ENCODE measurements around the gene CCDC70.
"Not testable (repeated sequence)": the region's sequence is repeated elsewhere in the genome, so short reads cannot be mapped to it uniquely, and the experiment has no call there.

The CCDC70 gene

DNA sequence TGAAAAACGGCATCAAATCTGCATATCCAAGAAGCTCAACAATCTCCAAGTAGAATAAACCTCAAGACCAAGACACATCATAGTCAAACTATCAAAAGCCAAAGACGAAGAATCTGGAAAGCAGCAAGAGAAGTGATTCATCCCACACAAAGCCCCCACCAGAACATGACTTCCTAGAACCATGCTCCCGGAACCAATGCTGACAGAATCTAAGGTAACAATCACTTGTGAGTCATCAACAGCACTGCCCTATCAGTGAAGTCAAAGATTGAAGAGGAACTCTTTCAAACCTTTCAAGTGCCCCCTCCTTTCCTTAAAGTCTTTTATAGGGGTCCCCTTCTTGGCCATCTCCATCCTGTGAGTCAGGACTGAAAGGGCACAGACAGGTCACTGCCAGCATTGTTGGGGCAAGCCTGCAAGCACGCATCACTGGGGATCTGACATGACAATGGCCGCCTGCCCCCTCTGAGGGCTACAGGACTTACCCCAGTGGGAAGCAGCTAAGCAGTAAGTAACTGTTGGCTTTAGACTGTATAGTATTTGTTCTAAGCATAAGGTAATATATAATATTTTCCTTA, at the start of gene CCDC70:
CCDC70 (plus strand) TSS at position 247 of the 578 bp plus-strand sequence. CDS start 3,443 bp downstream, outside the sequence.
- DNase-seq = no peak

DNA sequence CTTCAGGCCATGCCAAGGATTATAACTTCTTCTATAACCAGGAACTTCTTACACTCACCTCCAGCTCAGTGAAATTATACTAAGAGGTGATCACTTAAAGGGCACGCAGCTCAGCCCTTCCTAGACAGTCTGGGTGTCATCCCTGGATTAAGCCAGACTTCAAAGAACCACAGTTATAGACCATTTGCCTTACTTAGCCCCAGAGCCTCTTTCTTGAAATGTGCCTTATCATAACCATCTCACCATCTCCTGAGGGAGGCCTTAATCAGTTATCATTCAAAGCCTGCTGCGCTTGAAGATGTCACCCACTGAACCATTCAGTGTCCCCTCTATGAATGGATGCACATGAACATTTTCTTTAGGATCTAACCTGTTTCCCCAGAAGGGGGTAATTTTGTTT, 47.7 kb upstream of the CCDC70 start:
- DNase-seq = no peak

DNA sequence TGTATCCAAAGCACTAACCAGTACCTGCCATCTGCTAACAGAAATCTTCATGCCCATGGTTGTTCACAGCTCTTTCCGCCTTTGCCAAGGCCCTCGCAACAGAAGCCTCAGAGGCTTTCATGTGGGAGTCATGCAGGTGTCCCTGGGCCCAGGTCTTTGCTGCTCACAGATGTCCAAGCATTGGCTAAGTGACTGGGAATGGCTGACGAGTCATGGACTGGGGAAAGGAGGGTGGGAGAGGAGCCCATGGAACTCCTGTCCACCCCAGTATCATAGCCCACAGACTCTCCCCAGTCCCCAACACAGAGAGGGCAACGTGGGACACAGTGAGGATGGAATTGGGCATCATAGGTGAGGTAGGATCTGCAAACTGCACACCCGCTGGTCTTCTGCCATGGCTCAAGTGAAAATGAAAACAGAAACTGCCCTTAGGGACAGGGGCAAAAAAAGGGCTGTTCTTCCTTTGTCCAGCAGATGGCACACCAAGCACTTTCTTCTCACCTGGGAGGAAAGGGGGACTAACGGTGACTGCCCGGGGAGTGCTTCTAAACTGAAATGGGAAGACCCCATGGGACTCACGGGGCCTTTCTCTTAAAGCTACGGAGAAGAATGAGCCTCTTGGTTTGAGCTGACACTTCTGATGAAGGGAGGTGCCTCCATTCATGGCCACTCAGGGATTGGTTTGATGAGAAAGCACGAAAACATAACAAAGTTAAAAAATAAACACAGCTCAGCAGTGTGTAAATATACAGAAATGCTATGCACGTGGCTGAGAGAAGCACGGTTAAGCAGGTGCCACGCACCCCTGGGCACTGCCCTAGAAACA, 46.7 kb upstream of the CCDC70 start:
- DNase-seq = no peak

DNA sequence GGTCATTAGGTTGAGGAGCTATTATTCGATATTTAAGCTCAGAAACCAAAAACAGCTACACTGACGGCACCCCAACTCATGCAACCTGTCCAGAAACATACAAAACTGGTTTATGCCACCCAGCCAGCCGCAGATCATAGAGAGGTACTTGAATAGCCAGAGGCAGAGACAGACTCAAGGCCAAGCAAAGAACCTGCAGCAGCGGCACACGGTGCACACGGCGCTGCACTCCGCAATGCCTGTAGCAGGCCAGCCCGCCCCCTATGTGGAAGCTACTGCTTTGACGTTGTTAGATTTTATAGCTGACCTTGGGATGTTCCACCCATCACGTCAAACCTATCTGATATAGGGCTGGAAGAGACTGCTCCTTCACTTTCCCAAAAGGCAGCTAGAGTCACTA, 45.9 kb upstream of the CCDC70 start:
- DNase-seq = no peak

DNA sequence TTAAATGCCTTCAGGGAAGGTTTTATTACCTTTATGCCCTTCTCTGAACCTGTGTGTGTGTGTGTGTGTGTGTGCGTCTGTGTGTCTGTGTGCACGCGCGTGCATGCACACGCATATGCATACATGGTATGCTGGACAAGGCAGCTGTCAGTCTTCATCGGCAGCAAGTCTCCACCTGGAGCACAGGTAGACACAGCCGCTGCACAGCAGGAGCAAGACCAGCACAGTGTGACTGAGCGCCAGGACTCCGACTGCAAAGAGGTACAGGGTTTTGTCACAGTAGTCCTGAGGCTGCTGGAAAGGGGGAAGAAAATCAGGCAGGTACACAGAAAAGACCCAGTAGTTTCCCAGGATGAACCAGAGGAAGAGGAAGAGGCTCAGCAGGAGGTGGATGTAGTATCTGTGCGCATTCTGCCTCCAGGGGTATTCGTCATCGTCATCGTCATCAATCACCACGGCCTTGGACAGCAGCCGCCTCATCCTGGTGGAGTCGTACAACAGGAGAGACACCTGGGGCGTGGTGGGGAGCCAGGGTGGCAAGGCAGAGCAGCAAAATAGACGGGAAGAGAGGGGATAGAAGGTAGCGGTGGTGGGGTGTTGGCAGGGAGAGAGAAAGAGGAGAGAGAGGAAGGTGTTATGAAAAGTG, 45.0 kb upstream of the CCDC70 start:
- no peak for DNase-seq

DNA sequence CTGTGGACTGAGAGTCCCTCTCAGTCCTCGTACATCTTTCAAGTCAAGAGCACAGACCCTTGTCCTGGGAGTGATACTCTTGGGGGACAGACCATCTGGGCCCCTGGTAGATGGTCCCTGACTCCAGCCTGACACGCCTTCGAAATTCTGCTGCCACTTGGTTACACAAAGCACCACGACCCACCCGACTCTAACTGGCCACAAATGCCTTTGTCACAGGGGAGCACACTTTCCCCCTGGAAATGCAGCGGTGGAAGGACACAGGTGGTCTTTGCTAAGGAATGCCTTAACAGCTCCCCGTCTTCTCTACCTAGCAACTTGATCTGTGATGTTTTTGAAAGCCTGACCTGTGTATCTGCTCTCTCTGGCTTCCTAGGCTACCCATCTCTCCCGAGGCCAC, 44.1 kb upstream of the CCDC70 start:
- DNase-seq = no peak

DNA sequence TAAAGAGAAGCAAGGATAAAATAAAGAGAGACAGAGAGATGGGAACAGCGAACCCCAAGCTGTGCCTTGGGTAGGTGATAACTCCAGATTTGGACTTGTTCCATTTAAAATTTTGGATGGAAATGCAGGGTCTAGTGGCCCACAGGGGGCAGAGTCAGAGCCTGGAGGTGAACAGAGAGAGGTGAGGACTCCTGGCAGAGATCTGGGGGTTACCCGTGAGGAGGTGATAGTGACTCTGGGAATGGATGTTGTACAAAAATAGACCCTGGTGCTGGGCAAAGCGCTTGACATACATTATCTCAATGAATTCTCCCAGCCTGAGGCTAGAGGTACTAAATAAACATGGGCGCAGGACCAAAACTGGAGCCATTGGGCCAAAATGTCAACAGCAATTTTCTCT, 43.5 kb upstream of the CCDC70 start:
- no peak for DNase-seq

DNA sequence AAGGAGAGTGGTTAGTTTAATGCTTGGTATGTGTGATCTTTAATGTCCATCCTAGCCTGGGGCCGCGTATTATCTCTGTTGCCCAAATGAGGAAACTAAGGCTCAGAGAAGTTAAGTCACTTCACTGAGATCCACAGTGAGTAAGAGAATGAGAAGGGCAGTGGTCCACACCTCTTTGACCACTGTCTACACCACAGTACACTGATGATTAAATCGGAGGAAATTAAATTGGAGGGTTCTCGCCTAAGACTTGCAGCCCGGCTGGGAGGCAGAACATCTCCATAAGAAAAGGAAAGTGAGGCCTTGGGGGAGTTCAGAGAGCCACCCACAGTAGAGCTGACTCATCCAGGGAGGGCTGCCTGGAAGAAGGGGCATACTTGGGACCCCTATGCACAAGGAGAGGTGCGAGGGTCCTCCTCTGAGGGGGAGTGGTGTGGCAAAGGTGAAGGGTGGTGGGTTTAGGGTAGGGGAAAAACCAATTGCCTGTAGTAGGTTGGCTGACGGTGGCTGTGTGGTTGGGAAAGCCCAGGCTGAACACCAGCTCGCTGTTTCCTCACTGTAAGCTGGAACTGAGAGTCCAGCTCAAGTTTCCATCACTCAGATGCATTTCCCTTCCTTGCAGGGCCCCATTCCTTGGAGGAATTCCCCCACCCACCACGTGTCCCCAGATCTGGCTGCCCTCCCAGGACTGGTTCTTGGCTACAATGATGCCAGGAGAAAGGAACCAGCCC, 42.8 kb upstream of the CCDC70 start:
- DNase-seq = no peak

DNA sequence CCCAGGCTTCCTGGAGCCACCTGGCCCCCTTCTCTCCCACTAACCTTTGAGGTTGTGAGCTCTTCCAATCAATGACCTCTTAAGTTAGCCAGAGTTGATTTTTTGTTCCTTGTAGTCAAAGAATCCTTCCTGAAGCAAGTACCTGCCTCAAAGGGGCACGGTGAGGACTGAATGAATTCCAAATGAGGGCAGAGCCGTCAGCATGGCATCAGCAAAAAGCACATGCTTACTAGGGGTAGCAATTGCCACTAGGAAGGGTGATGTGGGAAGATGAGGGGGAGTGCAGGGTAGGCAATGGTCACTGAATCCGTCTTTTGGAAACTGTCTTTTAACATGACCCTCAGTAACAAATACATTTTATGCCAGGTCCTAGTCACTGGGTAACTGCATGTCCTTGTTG, 42.2 kb upstream of the CCDC70 start:
- no peak for DNase-seq

DNA sequence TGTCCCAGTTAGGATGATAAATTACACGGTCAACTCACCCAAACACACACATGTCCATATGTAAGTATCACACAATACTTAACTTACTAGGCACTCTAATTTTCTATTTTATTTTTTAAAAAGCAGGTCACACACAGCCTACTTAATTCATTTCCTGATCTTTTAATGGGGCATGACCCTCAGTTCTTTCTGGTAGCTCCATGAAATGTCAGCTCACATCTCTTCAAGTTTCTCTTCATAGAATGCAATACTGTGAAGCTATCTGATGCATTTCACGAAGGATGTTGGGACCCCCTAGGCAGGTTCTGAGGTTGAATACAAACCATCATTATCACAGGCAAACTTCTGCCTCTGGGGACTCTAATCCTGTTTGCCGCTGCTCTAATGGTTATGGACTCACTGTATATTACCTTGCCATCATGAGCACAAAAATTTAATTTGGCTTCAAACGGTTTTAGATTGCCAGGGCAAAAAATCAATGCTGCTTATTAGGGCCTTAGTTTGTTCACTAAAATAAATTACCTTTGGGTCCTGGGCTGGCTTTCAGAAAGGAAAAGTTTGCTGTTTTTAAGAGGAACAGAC, 41.7 kb upstream of the CCDC70 start:
- DNase-seq = no peak

DNA sequence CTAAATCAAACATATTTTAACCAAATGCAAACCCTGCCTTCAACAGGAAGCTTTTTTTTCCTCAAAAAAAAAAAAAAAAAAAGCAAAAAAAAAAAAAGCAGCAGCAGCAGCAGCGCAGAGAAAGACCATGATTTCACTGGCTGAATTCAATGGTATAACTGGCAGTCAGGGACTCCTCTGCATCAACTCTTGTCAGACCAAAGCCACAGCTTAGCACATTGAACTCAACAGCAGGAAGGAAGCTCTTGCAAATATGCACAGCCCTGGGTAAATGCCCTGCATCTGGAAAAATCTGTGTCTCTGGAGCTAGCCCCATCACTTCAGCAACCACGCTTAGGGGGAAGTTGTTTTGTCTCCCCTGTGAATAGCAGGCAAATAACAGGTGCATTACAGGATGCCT, 40.2 kb upstream of the CCDC70 start:
- no peak for DNase-seq

DNA sequence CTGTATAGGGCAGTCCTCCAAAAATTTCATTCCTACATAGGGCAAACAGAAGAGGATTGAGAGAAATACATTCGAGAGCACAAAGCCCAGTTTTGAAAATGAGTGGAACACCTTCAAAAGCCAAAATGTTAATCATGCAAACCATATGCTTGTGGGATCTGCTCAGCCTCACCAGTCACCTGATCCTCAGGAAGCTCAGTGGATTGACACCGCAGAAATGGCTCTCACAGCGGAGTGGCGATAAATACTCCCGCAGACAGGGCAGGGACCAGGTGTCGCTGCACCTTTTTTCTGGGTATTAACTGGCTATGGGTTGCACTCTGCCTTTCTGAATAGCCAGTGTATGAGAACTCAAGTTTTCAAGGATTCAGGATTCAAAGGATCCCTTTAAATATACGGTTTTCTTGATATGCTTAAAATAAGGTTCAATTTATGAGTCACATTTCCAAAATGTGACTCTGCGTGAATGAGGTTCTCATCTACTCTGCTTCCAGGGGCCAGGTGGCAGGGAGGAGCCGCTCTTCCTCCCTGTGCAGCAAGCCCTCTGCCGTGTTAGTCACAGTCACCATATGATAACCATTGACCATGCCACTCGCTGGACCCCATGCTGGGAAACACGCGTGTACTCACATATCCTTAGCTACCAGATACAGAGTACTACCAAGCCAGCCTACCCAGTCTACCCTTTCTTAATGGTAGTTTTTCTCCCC, 39.5 kb upstream of the CCDC70 start:
- DNase-seq = no peak

DNA sequence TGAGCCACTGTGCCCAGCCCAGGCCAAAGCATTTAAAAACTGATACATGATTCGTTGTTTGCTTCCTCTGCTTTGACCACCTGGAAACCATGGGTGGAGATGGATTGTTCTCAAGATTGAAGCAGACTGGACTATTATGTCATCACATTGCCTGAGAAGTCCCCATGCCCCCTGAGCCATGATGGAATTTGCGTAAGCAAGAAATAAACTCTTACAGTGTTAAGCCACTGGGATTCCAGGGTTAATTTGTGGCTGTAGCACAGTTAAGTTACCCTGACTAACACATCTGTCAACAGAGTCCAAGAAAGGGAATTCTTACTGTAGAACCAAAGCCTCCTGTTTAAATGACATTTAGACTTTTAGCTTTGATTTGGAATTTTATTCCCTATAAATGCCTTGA, 38.4 kb upstream of the CCDC70 start:
- no peak for DNase-seq

DNA sequence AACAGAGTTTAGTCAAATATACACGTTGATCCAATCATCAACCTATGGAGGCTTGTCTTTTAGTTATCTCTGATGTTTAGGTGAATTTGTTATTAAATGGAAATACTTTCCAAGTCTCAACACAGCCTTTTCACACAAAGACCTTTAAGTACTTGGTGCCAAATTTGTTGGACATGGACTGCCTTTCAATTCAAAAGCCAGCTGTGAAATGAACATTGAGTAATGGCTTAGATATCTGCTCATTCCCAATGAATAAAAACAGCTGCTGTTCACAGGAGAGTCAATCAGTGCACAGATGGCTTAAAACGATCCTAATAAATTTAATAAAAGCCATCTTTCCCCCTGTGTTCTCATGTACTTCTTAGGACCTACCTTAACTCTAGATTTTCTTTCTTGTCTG, 37.9 kb upstream of the CCDC70 start:
- DNase-seq = no peak

DNA sequence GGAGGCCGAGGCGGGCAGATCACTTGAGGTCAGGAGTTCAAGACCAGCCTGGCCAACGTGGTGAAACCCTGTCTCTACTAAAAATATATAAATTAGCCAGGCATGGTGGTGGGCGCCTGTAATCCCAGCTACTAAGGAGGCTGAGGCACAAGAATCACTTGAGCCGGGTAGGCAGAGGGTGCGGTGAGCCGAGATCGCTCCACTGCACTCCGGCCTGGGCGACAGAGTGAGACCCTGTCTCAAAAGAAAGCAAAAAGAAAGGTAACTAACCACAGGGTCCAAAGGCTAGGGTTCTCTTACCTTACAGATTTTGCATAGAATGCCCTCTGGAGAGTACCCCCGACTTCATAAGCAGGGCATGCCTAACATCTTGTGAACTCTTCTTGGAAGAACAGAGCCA, 37.1 kb upstream of the CCDC70 start:
- not testable (repeated sequence) for DNase-seq

DNA sequence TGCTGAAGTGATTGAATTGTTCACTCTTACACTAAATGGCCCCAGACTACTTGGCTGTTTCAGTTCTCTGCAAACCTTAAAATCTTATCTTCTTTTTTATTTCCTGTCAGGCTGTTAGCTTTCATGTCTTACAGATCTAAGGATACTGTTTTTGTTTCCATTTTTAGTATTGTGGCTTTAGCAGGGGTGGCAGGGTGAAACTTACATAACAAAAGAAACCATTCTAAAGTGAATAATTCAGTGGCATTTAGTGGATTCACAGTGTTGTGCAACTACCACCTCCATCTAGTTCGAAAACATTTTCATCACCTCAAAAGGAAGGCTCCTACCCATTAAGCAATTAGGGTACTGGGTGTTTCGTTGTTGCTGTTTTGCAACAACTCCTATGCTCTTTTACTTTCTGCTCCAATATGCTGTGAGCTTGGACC, 36.6 kb upstream of the CCDC70 start:
- DNase-seq = no peak

DNA sequence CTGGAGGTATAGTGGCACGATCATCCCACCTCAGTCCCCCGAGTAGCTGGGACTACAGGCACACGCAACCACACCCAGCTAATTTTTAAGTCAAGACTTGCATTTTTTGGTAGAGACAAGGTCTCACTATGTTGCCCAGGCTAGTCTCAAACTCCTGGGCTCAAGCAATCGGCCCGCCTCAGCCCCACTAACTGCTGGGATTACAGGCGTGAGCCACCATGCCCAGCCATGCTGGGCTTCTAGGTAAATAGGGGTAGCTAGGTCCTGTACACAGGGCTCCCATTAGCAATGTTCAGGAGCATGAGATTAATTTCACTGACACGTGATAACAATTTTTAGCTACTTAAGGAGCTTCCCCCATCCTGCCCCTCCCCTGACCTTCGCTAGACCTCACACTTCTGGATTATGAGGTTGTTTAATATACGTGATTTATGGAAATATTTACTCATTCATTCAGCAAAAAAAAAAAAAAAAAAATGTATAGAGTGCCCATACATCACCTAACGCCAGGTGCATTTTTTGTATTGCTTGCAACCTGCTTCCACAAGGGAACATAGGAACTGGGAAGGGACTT, 36.0 kb upstream of the CCDC70 start:
- no peak for DNase-seq

DNA sequence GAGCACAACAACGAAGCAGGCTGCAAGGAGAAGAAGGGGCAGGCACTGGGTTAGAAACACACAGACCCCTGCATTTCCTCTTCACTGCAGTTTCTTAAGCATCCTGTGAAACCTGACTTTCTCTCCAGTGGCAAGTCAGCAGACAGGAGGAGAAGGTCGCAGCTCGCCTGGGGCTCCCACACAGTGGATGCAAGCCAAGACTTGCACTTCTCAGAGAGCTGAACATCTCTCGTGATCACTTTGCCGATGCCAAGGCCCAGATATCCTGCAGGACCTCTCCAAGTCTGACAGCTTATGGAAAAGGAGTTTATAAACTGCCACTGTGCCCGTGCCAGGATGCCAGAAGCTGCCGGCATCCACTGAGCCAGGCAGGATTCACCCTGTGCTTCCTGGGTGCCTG, 35.2 kb upstream of the CCDC70 start:
- no peak for DNase-seq

DNA sequence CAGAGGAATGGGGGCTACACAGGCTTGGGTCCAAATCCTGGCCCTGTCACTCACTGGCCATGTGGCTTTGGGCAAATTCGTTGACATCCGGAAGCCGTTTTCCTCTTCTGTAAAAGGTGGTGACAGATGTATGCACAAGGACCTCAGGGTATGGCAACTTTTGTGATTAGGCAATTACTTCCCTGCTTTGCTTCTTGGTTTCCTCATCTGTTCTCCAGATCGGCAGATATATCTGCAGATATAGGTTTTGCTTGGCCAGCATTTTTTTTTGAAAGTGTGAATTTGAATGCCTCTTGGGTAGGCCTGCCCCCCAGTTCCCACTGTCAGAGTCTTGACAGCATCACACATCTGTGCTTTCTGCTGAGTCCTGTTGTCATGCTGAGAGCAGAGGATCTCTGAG, 34.5 kb upstream of the CCDC70 start:
- no peak for DNase-seq

DNA sequence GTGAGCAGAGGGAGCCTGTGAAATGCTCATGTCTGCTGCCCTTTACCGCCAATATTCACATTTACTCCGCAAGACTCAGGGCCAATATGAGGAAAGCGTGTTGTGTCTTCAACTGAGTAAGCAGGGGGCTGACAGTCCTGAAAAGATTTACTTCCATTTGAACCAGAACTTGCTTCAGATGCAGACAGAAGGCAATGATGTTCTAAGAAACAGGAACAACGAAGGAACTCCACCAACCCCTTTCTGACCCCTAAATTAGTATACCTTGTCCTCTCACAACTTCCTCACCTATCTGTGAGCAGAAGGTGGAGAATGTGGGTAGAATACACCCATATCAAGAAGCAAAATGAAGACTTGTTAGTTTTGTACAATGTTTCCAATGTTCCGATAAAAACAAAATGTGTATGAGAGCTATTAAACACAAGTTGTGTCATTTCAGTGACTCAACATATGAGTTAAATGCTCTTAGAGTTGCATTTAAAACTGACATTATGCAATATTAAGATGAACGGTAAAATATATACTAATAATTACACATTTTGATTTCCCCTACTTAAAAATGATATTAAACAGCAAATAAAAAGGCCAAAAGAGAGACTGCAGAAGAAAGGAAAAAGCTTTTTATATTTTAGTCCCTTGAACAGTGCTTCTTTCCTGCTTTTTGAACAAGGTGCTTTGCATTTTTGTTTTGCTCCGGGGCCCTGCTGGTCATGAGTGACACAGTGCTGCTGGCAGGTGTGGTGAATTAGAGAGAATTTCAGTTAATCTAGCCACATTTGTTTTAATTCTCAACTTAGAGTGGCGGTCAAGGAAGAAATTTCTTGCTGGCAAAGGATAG, 32.8 kb upstream of the CCDC70 start:
- DNase-seq = no peak

DNA sequence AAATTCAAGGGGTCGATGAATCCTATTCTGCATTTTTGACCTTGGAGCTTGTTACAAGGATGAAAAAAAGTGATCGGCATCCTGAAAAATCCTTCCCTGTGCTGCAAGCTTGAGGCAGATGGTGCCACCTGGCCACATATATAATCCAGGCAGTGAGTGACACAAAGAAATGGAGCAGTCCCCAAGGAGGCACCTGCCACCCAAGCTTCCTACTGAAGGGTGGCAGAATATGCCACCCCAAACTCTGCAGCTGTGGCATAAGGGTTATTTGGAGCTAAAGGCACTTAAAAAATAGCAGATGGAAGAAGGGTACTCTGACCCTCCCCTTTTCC, 32.2 kb upstream of the CCDC70 start:
- DNase-seq = no peak

Measured in T1000 (cell line).